ENCODE results near the gene SPAG9.
A peak's percentile ranks its signal among the peaks of the same experiment; 100 is the strongest.

SPAG9 gene

DNA sequence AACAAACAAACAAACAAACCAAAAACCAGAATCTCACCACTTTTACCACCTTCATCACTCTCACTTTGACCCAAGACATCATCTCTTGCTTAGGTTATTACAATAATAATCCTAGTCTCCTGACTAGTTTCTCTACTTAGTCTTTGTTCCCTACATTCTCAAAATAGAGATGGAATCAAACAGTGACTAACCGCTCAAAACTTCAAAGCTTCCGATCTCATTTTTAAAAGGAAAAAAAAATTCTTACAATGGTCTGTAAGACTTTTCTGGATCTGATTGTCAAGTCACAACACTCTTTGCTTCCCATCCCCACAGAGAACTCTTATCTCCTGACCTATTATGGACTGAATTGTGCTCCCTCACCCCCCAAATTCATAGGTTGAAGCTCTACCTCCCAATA lies 60.9 kb downstream of the SPAG9 start:
- CTCF ChIA-PET = interaction anchor here (0.6 to 4.4 kb wide), 4 partner anchors 13 to 277 kb away, joined by 3 to 42 read pairs (median 4); partner anchors contain the start of gene NME1
- TF ChIP-seq PRDM1 (tag by site-specific recombination; IDR thresholded peaks at IDR 0.05) = peak; percentile 32; the same call in 1 of the 2 replicates
- no peak for TF ChIP-seq ZNF585B (tag by site-specific recombination; IDR thresholded peaks at IDR 0.05)
- no peak for TF ChIP-seq GLIS1 (tag by site-specific recombination; IDR thresholded peaks at IDR 0.05)
- Histone ChIP-seq H3K27ac (ENCODE audit: extremely low read depth, low read depth, low read length) (no peak overlapping the region), H3K36me3 (ENCODE audit: control insufficient read depth in 2 of 2, insufficient read depth in 1 of 2, low read length in 2 of 2) (no peaks in the 10 kb centered on the region), H3K9me3 (ENCODE audit: control insufficient read depth, insufficient read depth, low read depth, low read length) (no peaks in the 10 kb centered on the region), H3K4me3 (ENCODE audit: low read depth, low read length) (no peak overlapping the region), H3K4me1 (ENCODE audit: control insufficient read depth, insufficient read depth, low read length) (peaks cover 7% of the 10 kb centered on the region)
- POLR2A ChIA-PET = no interaction called here

DNA sequence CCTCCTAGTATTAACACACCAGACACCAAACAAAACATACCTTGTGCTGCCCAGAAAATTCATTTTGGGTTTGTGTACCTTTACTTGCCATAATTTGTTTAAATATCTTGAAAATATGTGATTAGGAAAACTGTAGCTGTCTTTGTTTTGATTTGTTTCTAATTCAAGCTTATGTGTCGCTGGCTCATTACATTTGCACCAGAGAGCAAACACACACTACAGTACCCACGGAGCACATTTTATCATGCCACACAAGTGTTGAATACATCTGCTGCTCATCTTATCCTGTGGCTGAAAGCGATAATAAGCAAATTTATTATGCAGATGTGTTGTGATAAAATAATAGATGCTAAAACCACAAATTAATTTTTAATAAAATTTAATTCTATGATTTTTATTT lies 63.1 kb downstream of the SPAG9 start:
- Histone ChIP-seq H3K27ac (ENCODE audit: extremely low read depth, low read depth, low read length) (peak overlapping the region; percentile 17), H3K36me3 (ENCODE audit: control insufficient read depth in 2 of 2, insufficient read depth in 1 of 2, low read length in 2 of 2) (no peaks in the 10 kb centered on the region), H3K4me3 (ENCODE audit: low read depth, low read length) (no peak overlapping the region), H3K4me1 (ENCODE audit: control insufficient read depth, insufficient read depth, low read length) (peaks cover 8% of the 10 kb centered on the region), H3K9me3 (ENCODE audit: control insufficient read depth, insufficient read depth, low read depth, low read length) (no peaks in the 10 kb centered on the region)
- CTCF ChIA-PET = interaction anchor here (0.5 to 4.8 kb wide), 15 partner anchors 8 to 489 kb away, joined by 3 to 81 read pairs (median 11); partner anchors contain the start of gene NME1
- TF ChIP-seq ZNF791 (tag by site-specific recombination; IDR thresholded peaks at IDR 0.05) (no peak), ZNF37A (tag by site-specific recombination; IDR thresholded peaks at IDR 0.05) (no peak), GLIS1 (tag by site-specific recombination; IDR thresholded peaks at IDR 0.05) (no peak)
- TF ChIP-seq, protein P1, sequence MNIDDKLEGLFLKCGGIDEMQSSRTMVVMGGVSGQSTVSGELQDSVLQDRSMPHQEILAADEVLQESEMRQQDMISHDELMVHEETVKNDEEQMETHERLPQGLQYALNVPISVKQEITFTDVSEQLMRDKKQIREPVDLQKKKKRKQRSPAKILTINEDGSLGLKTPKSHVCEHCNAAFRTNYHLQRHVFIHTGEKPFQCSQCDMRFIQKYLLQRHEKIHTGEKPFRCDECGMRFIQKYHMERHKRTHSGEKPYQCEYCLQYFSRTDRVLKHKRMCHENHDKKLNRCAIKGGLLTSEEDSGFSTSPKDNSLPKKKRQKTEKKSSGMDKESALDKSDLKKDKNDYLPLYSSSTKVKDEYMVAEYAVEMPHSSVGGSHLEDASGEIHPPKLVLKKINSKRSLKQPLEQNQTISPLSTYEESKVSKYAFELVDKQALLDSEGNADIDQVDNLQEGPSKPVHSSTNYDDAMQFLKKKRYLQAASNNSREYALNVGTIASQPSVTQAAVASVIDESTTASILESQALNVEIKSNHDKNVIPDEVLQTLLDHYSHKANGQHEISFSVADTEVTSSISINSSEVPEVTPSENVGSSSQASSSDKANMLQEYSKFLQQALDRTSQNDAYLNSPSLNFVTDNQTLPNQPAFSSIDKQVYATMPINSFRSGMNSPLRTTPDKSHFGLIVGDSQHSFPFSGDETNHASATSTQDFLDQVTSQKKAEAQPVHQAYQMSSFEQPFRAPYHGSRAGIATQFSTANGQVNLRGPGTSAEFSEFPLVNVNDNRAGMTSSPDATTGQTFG (tag by site-specific recombination; IDR thresholded peaks at IDR 0.05; ENCODE audit: borderline replicate concordance) = no peak
- POLR2A ChIA-PET = interaction anchor here (1.2 kb wide), 1 partner anchor 191 kb away, joined by 4 read pairs; the partner anchor contains the start of gene TOB1

DNA sequence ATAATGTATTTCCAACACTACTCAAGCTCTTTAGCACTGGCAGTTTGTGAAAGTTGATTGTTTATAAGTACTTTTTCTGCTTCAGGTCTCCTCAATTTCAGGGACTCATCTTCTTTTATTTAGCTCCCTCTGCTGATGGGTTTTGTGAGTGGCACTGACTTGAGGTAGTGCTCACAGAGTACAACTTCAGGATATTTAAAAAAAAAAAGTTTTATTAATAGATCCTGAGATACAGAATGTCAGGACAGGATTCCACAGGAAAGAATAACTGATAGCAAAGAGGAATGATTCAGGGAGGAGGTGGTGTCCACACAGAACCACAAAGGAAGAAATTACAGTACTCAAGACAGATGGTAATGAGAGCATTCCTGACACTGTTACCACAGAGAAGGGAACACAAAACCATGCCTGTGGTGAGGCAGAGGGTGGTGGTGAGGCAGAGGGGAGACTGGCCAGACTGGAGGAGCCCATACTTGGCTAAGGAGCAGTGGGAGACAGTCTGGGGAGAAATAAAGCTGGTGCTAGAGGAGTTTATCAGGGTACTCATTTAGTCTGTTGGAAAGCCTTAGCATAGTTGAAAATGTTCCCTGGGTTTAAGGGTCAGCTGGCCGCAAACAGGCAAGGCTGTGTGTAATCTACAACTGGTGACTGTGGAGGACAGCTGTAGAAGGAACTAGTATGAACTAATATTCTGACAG lies 63.7 kb downstream of the SPAG9 start:
- POLR2A ChIA-PET = interaction anchor here (1.0 to 1.4 kb wide), 4 partner anchors 10 to 191 kb away, joined by 3 to 5 read pairs (median 4); partner anchors contain the start of genes NME1 and TOB1

More for the DNA sequence above, 63.7 kb downstream of the SPAG9 start:
- TF ChIP-seq, protein P2, sequence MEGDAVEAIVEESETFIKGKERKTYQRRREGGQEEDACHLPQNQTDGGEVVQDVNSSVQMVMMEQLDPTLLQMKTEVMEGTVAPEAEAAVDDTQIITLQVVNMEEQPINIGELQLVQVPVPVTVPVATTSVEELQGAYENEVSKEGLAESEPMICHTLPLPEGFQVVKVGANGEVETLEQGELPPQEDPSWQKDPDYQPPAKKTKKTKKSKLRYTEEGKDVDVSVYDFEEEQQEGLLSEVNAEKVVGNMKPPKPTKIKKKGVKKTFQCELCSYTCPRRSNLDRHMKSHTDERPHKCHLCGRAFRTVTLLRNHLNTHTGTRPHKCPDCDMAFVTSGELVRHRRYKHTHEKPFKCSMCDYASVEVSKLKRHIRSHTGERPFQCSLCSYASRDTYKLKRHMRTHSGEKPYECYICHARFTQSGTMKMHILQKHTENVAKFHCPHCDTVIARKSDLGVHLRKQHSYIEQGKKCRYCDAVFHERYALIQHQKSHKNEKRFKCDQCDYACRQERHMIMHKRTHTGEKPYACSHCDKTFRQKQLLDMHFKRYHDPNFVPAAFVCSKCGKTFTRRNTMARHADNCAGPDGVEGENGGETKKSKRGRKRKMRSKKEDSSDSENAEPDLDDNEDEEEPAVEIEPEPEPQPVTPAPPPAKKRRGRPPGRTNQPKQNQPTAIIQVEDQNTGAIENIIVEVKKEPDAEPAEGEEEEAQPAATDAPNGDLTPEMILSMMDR (tag by site-specific recombination; IDR thresholded peaks at IDR 0.05) = 0 out of 2 replicates have a peak, but pooled peaks have one; percentile 12
- TF ChIP-seq, protein P3, sequence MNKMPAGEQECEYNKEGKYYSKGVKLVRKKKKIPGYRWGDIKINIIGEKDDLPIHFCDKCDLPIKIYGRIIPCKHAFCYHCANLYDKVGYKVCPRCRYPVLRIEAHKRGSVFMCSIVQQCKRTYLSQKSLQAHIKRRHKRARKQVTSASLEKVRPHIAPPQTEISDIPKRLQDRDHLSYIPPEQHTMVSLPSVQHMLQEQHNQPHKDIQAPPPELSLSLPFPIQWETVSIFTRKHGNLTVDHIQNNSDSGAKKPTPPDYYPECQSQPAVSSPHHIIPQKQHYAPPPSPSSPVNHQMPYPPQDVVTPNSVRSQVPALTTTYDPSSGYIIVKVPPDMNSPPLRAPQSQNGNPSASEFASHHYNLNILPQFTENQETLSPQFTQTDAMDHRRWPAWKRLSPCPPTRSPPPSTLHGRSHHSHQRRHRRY (tag by site-specific recombination; IDR thresholded peaks at IDR 0.05) = no peak
- TF ChIP-seq PRDM1 (tag by site-specific recombination; IDR thresholded peaks at IDR 0.05) = peak; percentile 51; the same call in 1 of the 2 replicates
- peak; percentile 45 for TF ChIP-seq ZIC2 (tag by site-specific recombination; IDR thresholded peaks at IDR 0.05)
- TF ChIP-seq ZNF302 (tag by site-specific recombination; IDR thresholded peaks at IDR 0.05; ENCODE audit: low read depth) = no peak
- TF ChIP-seq ZBTB17 (tag by site-specific recombination; IDR thresholded peaks at IDR 0.05) = peak; percentile 70; the same call in 1 of the 2 replicates
- peak; percentile 68 for TF ChIP-seq ZNF654 (tag by site-specific recombination; IDR thresholded peaks at IDR 0.05; ENCODE audit: low read depth)
- TF ChIP-seq, protein P4, sequence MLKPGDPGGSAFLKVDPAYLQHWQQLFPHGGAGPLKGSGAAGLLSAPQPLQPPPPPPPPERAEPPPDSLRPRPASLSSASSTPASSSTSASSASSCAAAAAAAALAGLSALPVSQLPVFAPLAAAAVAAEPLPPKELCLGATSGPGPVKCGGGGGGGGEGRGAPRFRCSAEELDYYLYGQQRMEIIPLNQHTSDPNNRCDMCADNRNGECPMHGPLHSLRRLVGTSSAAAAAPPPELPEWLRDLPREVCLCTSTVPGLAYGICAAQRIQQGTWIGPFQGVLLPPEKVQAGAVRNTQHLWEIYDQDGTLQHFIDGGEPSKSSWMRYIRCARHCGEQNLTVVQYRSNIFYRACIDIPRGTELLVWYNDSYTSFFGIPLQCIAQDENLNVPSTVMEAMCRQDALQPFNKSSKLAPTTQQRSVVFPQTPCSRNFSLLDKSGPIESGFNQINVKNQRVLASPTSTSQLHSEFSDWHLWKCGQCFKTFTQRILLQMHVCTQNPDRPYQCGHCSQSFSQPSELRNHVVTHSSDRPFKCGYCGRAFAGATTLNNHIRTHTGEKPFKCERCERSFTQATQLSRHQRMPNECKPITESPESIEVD (tag by site-specific recombination; IDR thresholded peaks at IDR 0.05) = 0 out of 2 replicates have a peak, but pooled peaks have one; percentile 44
- peak; percentile 70; the same call in 1 of the 2 replicates for TF ChIP-seq ZNF660 (tag by site-specific recombination; IDR thresholded peaks at IDR 0.05)
- peak overlapping the region; percentile 17 for H3K27ac ChIP-seq (ENCODE audit: extremely low read depth, low read depth, low read length)
- no peak overlapping the region for H3K4me3 ChIP-seq (ENCODE audit: low read depth, low read length)
- CTCF ChIA-PET = interaction anchor here (0.5 to 4.8 kb wide), 29 partner anchors 9 to 362 kb away, joined by 3 to 81 read pairs (median 4); partner anchors contain the start of gene NME1
- H3K4me1 ChIP-seq (ENCODE audit: control insufficient read depth, insufficient read depth, low read length) = peaks cover 13% of the 10 kb centered on the region
- no peaks in the 10 kb centered on the region for H3K9me3 ChIP-seq (ENCODE audit: control insufficient read depth, insufficient read depth, low read depth, low read length)
- no peaks in the 10 kb centered on the region for H3K36me3 ChIP-seq (ENCODE audit: control insufficient read depth in 2 of 2, insufficient read depth in 1 of 2, low read length in 2 of 2)
